ENCODE data around the gene TP53I13. TPM values are rescaled to one million over a fixed set of nuclear protein-coding genes. Genes with fewer than 3 reads are reported as not detected.

The TP53I13 gene
- total RNA-seq, 1 experiment from 2014 or later, result 33.3 TPM

DNA sequence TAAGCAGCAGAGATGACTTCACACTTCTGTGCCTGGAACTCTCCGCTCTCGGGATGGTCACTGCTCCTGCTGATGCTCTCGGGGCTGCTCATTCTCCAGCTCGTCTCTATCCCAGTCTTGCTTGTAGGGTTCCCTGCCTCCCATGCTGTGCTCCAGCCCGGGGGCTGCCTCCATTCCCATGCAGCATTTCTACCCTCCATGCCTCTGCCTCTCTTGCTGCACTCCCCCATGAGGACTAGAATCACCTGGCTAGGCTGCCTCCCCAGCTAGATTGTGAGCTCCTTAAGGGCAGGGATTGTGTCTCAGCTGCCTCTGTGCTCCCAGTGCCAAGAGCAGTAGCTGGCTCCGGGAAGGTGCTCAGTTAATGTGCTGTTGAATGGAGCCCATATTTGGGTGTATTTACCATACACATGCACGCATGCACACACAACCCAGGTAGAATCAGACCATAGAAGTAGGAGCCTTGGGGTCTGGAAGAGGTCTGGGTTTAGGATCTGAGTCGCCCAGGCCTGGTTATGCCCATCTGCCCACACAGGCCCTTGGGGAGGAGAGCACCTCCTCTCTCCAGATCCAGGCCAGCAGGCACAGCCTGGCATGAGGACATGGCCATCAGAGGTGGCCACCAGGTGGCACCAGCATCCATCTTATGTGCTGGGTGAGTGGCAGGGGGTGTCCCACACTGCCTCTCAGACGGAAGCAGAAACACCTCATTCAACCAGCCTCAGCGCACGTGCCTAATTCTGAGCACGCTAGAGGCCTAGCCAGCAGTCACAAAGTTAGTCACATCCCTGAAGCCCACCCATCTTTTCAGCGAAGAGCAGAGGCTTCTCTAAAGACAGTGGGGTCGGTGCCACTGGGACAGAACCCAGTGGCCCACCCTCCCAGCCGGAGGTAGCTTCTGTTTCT lies 11.6 kb downstream of the TP53I13 start:
- ChIA-PET POLR2A (interaction anchor here (2.0 kb wide), 1 partner anchor 12 kb away, joined by 6 read pairs; the partner anchor contains the start of gene ANKRD13B), CTCF (interaction anchor here (0.9 to 6.0 kb wide), 7 partner anchors 11 to 513 kb away, joined by 3 to 38 read pairs (median 7); partner anchors contain the start of gene ANKRD13B)
- peak overlapping the region; percentile 29; the same call in 1 of the 2 replicates for H3K9ac ChIP-seq (ENCODE audit: low read length)

More for the DNA sequence above, 11.6 kb downstream of the TP53I13 start:
- no TSS peak for BruUV-seq (replicated peaks)
- H3K9me3 ChIP-seq (ENCODE audit: control insufficient read depth in 1 of 2, insufficient read depth in 1 of 2, low read depth in 1 of 2, low read length in 2 of 2), result no peaks in the 10 kb centered on the region
- no peaks in the 10 kb centered on the region for H3K27me3 ChIP-seq (ENCODE audit: insufficient read depth, low read length)
- H3K9me2 ChIP-seq (ENCODE audit: insufficient read depth), result no peaks in the 10 kb centered on the region
- ATAC-seq (peak; percentile 97), DNase-seq (ENCODE audit: low read depth, low spot score) (peak; percentile 67)
- peaks cover 23% of the 10 kb centered on the region; the same call in 1 of the 2 replicates for H3K79me2 ChIP-seq (ENCODE audit: insufficient read depth, low read length)
- intact Hi-C loops (cut with micrococcal nuclease), result loop anchor here (1.0 kb wide), 3 partner anchors 38 to 351 kb away; no protein-coding TSS in a partner anchor
- H3K4me2 ChIP-seq (ENCODE audit: low read length), result no peak overlapping the region; the same call in 1 of the 2 replicates
- no peak overlapping the region for H3K4me3 ChIP-seq (replicated peaks in 1 of 2; ENCODE audit: low read depth in 1 of 2, low read length in 2 of 2)
- no peak for TF ChIP-seq SIN3A (IDR thresholded peaks at IDR 0.05; ENCODE audit: low read depth)
- peak; percentile 46; the same call in 1 of the 2 replicates for TF ChIP-seq ZFX (IDR thresholded peaks at IDR 0.05)
- TF ChIP-seq RAD21 (IDR thresholded peaks at IDR 0.05; ENCODE audit: low read depth), result peak; percentile 95
- TF ChIP-seq YY1 (IDR thresholded peaks at IDR 0.05; ENCODE audit: extremely low read depth, insufficient replicate concordance, low read depth, low read length), result no peak
- TF ChIP-seq, protein P1, sequence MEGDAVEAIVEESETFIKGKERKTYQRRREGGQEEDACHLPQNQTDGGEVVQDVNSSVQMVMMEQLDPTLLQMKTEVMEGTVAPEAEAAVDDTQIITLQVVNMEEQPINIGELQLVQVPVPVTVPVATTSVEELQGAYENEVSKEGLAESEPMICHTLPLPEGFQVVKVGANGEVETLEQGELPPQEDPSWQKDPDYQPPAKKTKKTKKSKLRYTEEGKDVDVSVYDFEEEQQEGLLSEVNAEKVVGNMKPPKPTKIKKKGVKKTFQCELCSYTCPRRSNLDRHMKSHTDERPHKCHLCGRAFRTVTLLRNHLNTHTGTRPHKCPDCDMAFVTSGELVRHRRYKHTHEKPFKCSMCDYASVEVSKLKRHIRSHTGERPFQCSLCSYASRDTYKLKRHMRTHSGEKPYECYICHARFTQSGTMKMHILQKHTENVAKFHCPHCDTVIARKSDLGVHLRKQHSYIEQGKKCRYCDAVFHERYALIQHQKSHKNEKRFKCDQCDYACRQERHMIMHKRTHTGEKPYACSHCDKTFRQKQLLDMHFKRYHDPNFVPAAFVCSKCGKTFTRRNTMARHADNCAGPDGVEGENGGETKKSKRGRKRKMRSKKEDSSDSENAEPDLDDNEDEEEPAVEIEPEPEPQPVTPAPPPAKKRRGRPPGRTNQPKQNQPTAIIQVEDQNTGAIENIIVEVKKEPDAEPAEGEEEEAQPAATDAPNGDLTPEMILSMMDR (IDR thresholded peaks at IDR 0.05 in 2 of 3, conservative IDR thresholded peaks at IDR 0.05 in 1 of 3; ENCODE audit: borderline replicate concordance in 1 of 3, insufficient read depth in 1 of 3, low read depth in 2 of 3, low read length in 2 of 3), result peak; percentile 88
- TF ChIP-seq POLR2AphosphoS5 (IDR thresholded peaks at IDR 0.05; ENCODE audit: low read depth, low read length), result no peak
- TF ChIP-seq, protein P2, sequence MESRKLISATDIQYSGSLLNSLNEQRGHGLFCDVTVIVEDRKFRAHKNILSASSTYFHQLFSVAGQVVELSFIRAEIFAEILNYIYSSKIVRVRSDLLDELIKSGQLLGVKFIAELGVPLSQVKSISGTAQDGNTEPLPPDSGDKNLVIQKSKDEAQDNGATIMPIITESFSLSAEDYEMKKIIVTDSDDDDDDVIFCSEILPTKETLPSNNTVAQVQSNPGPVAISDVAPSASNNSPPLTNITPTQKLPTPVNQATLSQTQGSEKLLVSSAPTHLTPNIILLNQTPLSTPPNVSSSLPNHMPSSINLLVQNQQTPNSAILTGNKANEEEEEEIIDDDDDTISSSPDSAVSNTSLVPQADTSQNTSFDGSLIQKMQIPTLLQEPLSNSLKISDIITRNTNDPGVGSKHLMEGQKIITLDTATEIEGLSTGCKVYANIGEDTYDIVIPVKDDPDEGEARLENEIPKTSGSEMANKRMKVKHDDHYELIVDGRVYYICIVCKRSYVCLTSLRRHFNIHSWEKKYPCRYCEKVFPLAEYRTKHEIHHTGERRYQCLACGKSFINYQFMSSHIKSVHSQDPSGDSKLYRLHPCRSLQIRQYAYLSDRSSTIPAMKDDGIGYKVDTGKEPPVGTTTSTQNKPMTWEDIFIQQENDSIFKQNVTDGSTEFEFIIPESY (IDR thresholded peaks at IDR 0.05; ENCODE audit: extremely low read depth, insufficient replicate concordance, low read length), result no peak
- TF ChIP-seq, protein P3, sequence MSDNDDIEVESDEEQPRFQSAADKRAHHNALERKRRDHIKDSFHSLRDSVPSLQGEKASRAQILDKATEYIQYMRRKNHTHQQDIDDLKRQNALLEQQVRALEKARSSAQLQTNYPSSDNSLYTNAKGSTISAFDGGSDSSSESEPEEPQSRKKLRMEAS (IDR thresholded peaks at IDR 0.05), result peak; percentile 94
- no peak for TF ChIP-seq EZH2phosphoT487 (IDR thresholded peaks at IDR 0.05; ENCODE audit: borderline replicate concordance)
- H4K20me1 ChIP-seq (ENCODE audit: insufficient read depth), result no peaks in the 10 kb centered on the region
- peaks cover 9 to 10% of the 10 kb centered on the region in 2 experiments; a peak in 2 of 4 replicates for H3K36me3 ChIP-seq (ENCODE audit: control insufficient read depth in 1 of 2, insufficient read depth in 2 of 2, low read length in 2 of 2)
- RAD21 ChIA-PET (ENCODE audit: low non-redundant PET in 1 of 2, low total read pairs in 2 of 2, uncharacterized antibody in 2 of 2, unreplicated experiment in 2 of 2), result interaction anchor here in 1 of 2 experiments (0.7 to 1.0 kb wide), 2 partner anchors 224 to 352 kb away, joined by 4 read pairs; no protein-coding TSS in a partner anchor
- H3K4me1 ChIP-seq (ENCODE audit: control insufficient read depth in 1 of 2, insufficient read depth in 2 of 2, low read length in 2 of 2), result peaks cover 5 to 26% of the 10 kb centered on the region in 2 experiments; a peak in 3 of 4 replicates
- no peak overlapping the region for H2AFZ ChIP-seq (ENCODE audit: low read depth, low read length, poor library complexity, severe bottlenecking)
- H3K27ac ChIP-seq (ENCODE audit: low read depth, low read length), result peak overlapping the region; percentile 37

All from HCT116 (cell line).